H1 (cell line): ENCODE measurements around the gene POU5F1. TPM values are rescaled to one million over a fixed set of nuclear protein-coding genes. Genes with fewer than 3 reads are reported as not detected.

ENCODE experiments used
- CTCF ChIA-PET: fragments of 300-600 bp; sonication (Branson Sonifier 250); formaldehyde crosslinking; loops from one replicate; lab custom pipeline; 2021; ENCODE audit not compliant: partially characterized antibody; lab: Charles Lee
- POLR2A ChIA-PET: fragments of 300-600 bp; sonication (Branson Sonifier 250); formaldehyde crosslinking; loops from one replicate; lab custom pipeline; 2021; ENCODE audit warnings: inconsistent platforms; ENCODE audit not compliant: partially characterized antibody; lab: Charles Lee
- DNase-seq, 2 experiments: peaks; one replicate each; pipeline versions ENCODE4 v3.0.0 to v3.0.0-alpha.2; 2010 to 2022; ENCODE audit warnings: low spot score in 2 of 2, low read depth in 1 of 2, mixed read lengths in 1 of 2
- FAIRE-seq: peaks from 2 replicates; lab custom pipeline; 2011; peaks lifted over from hg19 to GRCh38; lab: Jason Lieb, UNC
- H2AFZ ChIP-seq: 2 replicates; pipeline ENCODE4 v1.8.1; 2012; ENCODE audit warnings: low read length, inconsistent platforms
- H2AK5ac ChIP-seq: 2 replicates; pipeline ENCODE4 v1.6.1; 2013; ENCODE audit warnings: low read depth, low read length
- H2BK120ac ChIP-seq: replicated peaks from 2 replicates; pipeline ENCODE3; 2013; ENCODE audit warnings: low read depth, low read length, inconsistent platforms
- H2BK12ac ChIP-seq: 2 replicates; pipeline ENCODE4 v1.6.1; 2013; ENCODE audit warnings: low read depth, low read length
- H2BK15ac ChIP-seq: 2 replicates; pipeline ENCODE4 v1.6.1; 2013; ENCODE audit warnings: low read length
- H2BK20ac ChIP-seq: 2 replicates; pipeline ENCODE4 v1.6.1; 2013; ENCODE audit warnings: low read length
- H2BK5ac ChIP-seq: 2 replicates; pipeline ENCODE4 v1.6.1; 2013; ENCODE audit warnings: low read depth, low read length
- H3K14ac ChIP-seq: 2 replicates; pipeline ENCODE4 v1.6.1; 2013; ENCODE audit warnings: inconsistent platforms; ENCODE audit not compliant: insufficient read length
- H3K18ac ChIP-seq: 2 replicates; pipeline ENCODE4 v1.6.1; 2013; ENCODE audit warnings: low read length; ENCODE audit errors: extremely low read depth
- H3K23ac ChIP-seq: 2 replicates; pipeline ENCODE4 v1.6.1; 2013; ENCODE audit warnings: inconsistent platforms; ENCODE audit not compliant: insufficient read length
- H3K23me2 ChIP-seq: 2 replicates; pipeline ENCODE4 v1.6.1; 2013; ENCODE audit warnings: low read depth, low read length
- H3K27ac ChIP-seq: 2 replicates; pipeline ENCODE4 v1.6.1; 2011; ENCODE audit warnings: low read depth, low read length, inconsistent platforms
- H3K27me3 ChIP-seq, 4 experiments: replicated peaks in 1 of 4; 1 replicate in 1 of 4; 2 replicates in 3 of 4; pipeline versions ENCODE4 v1.6.1 to v1.8.1; 2011 to 2013; ENCODE audit warnings: low read length in 3 of 4, mild to moderate bottlenecking in 3 of 4, inconsistent platforms in 2 of 4, mixed read lengths in 2 of 4, moderate library complexity in 1 of 4; ENCODE audit not compliant: control insufficient read depth in 3 of 4, insufficient read depth in 3 of 4; ENCODE audit errors: extremely low read depth in 1 of 4
- H3K36me3 ChIP-seq, 4 experiments: 2 replicates each; pipeline versions ENCODE4 v1.6.1 to v1.8.1; 2011 to 2013; ENCODE audit warnings: mild to moderate bottlenecking in 4 of 4, low read length in 3 of 4, moderate library complexity in 2 of 4, control low read depth in 1 of 4, inconsistent platforms in 1 of 4; ENCODE audit not compliant: insufficient read depth in 4 of 4, control insufficient read depth in 2 of 4
- H3K4ac ChIP-seq: replicated peaks from 2 replicates; pipeline ENCODE3; 2013; ENCODE audit warnings: low read length, low read depth, mixed read lengths, inconsistent platforms; ENCODE audit not compliant: insufficient read length
- H3K4me1 ChIP-seq, 4 experiments: replicated peaks in 1 of 4; 1 replicate in 1 of 4; 2 replicates in 3 of 4; pipeline versions ENCODE4 v1.6.1 to v1.8.1; 2011 to 2013; ENCODE audit warnings: low read length in 3 of 4, inconsistent platforms in 2 of 4, mixed read lengths in 1 of 4; ENCODE audit not compliant: insufficient read depth in 4 of 4, control insufficient read depth in 3 of 4
- H3K4me2 ChIP-seq, 2 experiments: 2 replicates each; pipeline versions ENCODE4 v1.6.1 to v1.8.1; 2011 to 2013; ENCODE audit warnings: low read depth in 2 of 2, low read length in 2 of 2, control low read depth in 1 of 2, inconsistent platforms in 1 of 2, mild to moderate bottlenecking in 1 of 2; ENCODE audit not compliant: insufficient read depth in 1 of 2
- H3K4me3 ChIP-seq, 4 experiments: fragments of 200-600, 300-600 bp in 1 of 4; sonication (generic), shearing (Covaris generic), sonication (Bioruptor Twin) in 1 of 4; 2 replicates each; pipeline versions ENCODE4 v1.5.1 to v1.8.1; 2011 to 2016; ENCODE audit warnings: low read length in 4 of 4, low read depth in 3 of 4, control low read depth in 2 of 4, inconsistent platforms in 2 of 4, mild to moderate bottlenecking in 2 of 4, mixed read lengths in 1 of 4, moderate library complexity in 1 of 4; ENCODE audit not compliant: insufficient read depth in 2 of 4; ENCODE audit errors: extremely low read depth in 1 of 4
- H3K56ac ChIP-seq: replicated peaks from 2 replicates; pipeline ENCODE3; 2013; ENCODE audit warnings: low read depth, mild to moderate bottlenecking, mixed read lengths, low read length, inconsistent platforms; ENCODE audit not compliant: insufficient read length
- H3K79me1 ChIP-seq: 2 replicates; pipeline ENCODE4 v1.6.1; 2013; ENCODE audit warnings: low read depth, low read length, control low read depth
- H3K79me2 ChIP-seq, 2 experiments: 2 replicates each; pipeline versions ENCODE4 v1.6.1 to v1.8.1; 2012 to 2013; ENCODE audit warnings: low read length in 2 of 2, mild to moderate bottlenecking in 2 of 2, inconsistent platforms in 1 of 2; ENCODE audit not compliant: insufficient read depth in 2 of 2, control insufficient read depth in 1 of 2
- H3K9ac ChIP-seq, 4 experiments: replicated peaks in 1 of 4; 1 replicate in 1 of 4; 2 replicates in 3 of 4; pipeline versions ENCODE4 v1.6.1 to v1.8.1; 2011 to 2013; ENCODE audit warnings: low read depth in 3 of 4, low read length in 3 of 4, control low read depth in 2 of 4, mild to moderate bottlenecking in 2 of 4, moderate library complexity in 2 of 4, inconsistent platforms in 1 of 4; ENCODE audit errors: extremely low read depth in 1 of 4
- H3K9me3 ChIP-seq, 2 experiments: 2 replicates each; pipeline versions ENCODE4 v1.6.1 to v1.8.1; 2012 to 2013; ENCODE audit warnings: mild to moderate bottlenecking in 2 of 2, moderate library complexity in 2 of 2, control low read depth in 1 of 2, inconsistent platforms in 1 of 2, low read depth in 1 of 2, low read length in 1 of 2, mixed read lengths in 1 of 2; ENCODE audit not compliant: insufficient read depth in 2 of 2
- H4K20me1 ChIP-seq, 2 experiments: replicated peaks in 1 of 2; 2 replicates each; pipeline versions ENCODE3 to v1.8.1; 2011 to 2013; ENCODE audit warnings: inconsistent platforms in 2 of 2, low read length in 2 of 2, mild to moderate bottlenecking in 1 of 2; ENCODE audit not compliant: insufficient read depth in 2 of 2, control insufficient read depth in 1 of 2
- H4K5ac ChIP-seq: 2 replicates; pipeline ENCODE4 v1.6.1; 2013; ENCODE audit warnings: low read length, low read depth, mixed read lengths, inconsistent platforms; ENCODE audit not compliant: insufficient read length
- H4K8ac ChIP-seq: 2 replicates; pipeline ENCODE4 v1.8.0; 2013; ENCODE audit warnings: mild to moderate bottlenecking, moderate library complexity, low read length, inconsistent platforms; ENCODE audit not compliant: insufficient read depth; ENCODE audit errors: extremely low read depth
- H4K91ac ChIP-seq: replicated peaks from 2 replicates; pipeline ENCODE3; 2013; ENCODE audit warnings: low read length, mixed read lengths, inconsistent platforms; ENCODE audit not compliant: insufficient read length
- BRCA1 ChIP-seq: IDR thresholded peaks from 2 replicates; pipeline ENCODE4 v1.6.1; 2012; ENCODE audit warnings: low read depth, low read length, improper control_type of control experiment
- CREB1 ChIP-seq: IDR thresholded peaks from 2 replicates; pipeline ENCODE4 v1.6.1; 2012; ENCODE audit warnings: inconsistent platforms
- GABPA ChIP-seq: IDR thresholded peaks from 2 replicates; pipeline ENCODE4 v1.6.1; 2011; ENCODE audit warnings: mild to moderate bottlenecking, low read length, moderate library complexity, borderline replicate concordance; ENCODE audit not compliant: insufficient read depth
- KDM1A ChIP-seq: fragments of 200-600, 300-600 bp; sonication (generic); IDR thresholded peaks from 2 replicates; pipeline ENCODE4 v1.7.1; 2016; ENCODE audit warnings: mild to moderate bottlenecking, low read length, borderline replicate concordance
- MAX ChIP-seq: IDR thresholded peaks from 2 replicates; pipeline ENCODE4 v1.6.1; 2012; ENCODE audit warnings: inconsistent platforms
- PHF8 ChIP-seq: fragments of 200-600 bp; sonication (generic); conservative IDR thresholded peaks from 2 replicates; pipeline ENCODE4 v1.7.1; 2012; ENCODE audit warnings: low read depth, mild to moderate bottlenecking, inconsistent platforms, low read length, moderate library complexity
- POU5F1 ChIP-seq: IDR thresholded peaks from 2 replicates; pipeline ENCODE4 v1.6.1; 2011; ENCODE audit warnings: low read depth, mild to moderate bottlenecking, low read length, moderate library complexity
- RFX5 ChIP-seq: IDR thresholded peaks from 2 replicates; pipeline ENCODE4 v1.6.1; 2011; ENCODE audit warnings: low read depth, low read length, improper control_type of control experiment, borderline replicate concordance
- SIRT6 ChIP-seq: IDR thresholded peaks from one replicate; pipeline ENCODE4 v1.7.1; 2012; ENCODE audit warnings: low read length, inconsistent platforms
- SRF ChIP-seq: IDR thresholded peaks from 2 replicates; pipeline ENCODE4 v1.6.1; 2011; ENCODE audit warnings: mild to moderate bottlenecking, low read depth, low read length, moderate library complexity
- TAF1 ChIP-seq: IDR thresholded peaks from 2 replicates; pipeline ENCODE4 v1.6.1; 2011; ENCODE audit warnings: mild to moderate bottlenecking, low read depth, low read length
- TEAD4 ChIP-seq: IDR thresholded peaks from 2 replicates; pipeline ENCODE4 v1.6.1; 2012; ENCODE audit warnings: low read depth, low read length, inconsistent platforms, mixed read lengths
- WGBS, 2 experiments: shearing (Covaris generic) in 1 of 2; methylation state at CpG; one replicate each; pipeline versions ENCODE4 v1.1.6 to v1.1.7; 2013 to 2015; ENCODE audit warnings: low lambda C conversion rate in 2 of 2, mixed read lengths in 2 of 2, inconsistent platforms in 1 of 2, low coverage in 1 of 2, missing lambda C conversion rate in 1 of 2; ENCODE audit not compliant: insufficient replicate concordance in 2 of 2, insufficient coverage in 1 of 2, insufficient read length in 1 of 2; ENCODE audit errors: extremely low coverage in 1 of 2, missing lambda C conversion rate in 1 of 2; 5-methylcytosine and 5-hydroxymethylcytosine counted together
- polyA plus RNA-seq, 7 experiments: library from polyadenylated mRNA; depleted of rRNA in 3 of 7; stranded (reverse) in 5 of 7; unstranded in 2 of 7; fragments of >200 nt in 5 of 7; fragments of 200-250 nt in 2 of 7; gene quantifications; 1 replicate in 5 of 7; 2 replicates in 1 of 7; 4 replicates in 1 of 7; pipeline versions ENCODE4 v1.2.1 to v1.2.3, GENCODE V29; 2011 to 2013; ENCODE audit warnings: missing spikeins in 2 of 7, mixed read lengths in 2 of 7
- total RNA-seq: library from RNA; stranded (reverse); fragmentation: NEBNext Ultra II Directional; extraction: Animal tissue kit (Norgen Biotek cat#: 25700); gene quantifications from 2 replicates; pipeline ENCODE4 v1.2.1, GENCODE V29; 2021
- TF ChIP-seq, protein P1 (sequence below): IDR thresholded peaks from 2 replicates; pipeline ENCODE4 v1.6.1; 2012; ENCODE audit warnings: low read length, inconsistent platforms

Gene POU5F1
- total and polyA plus RNA-seq, 2 of the 8 experiments (the other 6 are each of a cell fraction or from before 2014, with no cell fraction given) = 2,437 to 2,526 TPM

GRCh38 chr6:31214516-31214915 lies 44.0 kb upstream of the POU5F1 start:
- Histone ChIP-seq H3K9ac (no peak overlapping the region), H2BK20ac (no peak overlapping the region), H3K27ac (no peak overlapping the region), H2AK5ac (no peak overlapping the region), H2BK12ac (no peak overlapping the region), H2BK5ac (no peak overlapping the region), H3K23me2 (no peaks in the 10 kb centered on the region), H2AFZ (no peak overlapping the region), H4K8ac (no peak overlapping the region), H4K20me1 (no peaks in the 10 kb centered on the region), H3K56ac (no peak overlapping the region), H3K4me3 (no peak overlapping the region), H4K91ac (no peak overlapping the region), H3K23ac (no peak overlapping the region), H3K4ac (no peak overlapping the region), H3K79me2 (no peaks in the 10 kb centered on the region), H2BK15ac (no peak overlapping the region), H4K5ac (no peak overlapping the region), H3K79me1 (no peaks in the 10 kb centered on the region), H2BK120ac (no peak overlapping the region), H3K14ac (no peak overlapping the region), H3K4me2 (no peak overlapping the region), H3K27me3 (no peaks in the 10 kb centered on the region), H3K36me3 (no peaks in the 10 kb centered on the region), H3K4me1 (peaks cover 0 to 7% (median 4%) of the 10 kb centered on the region in 4 experiments; a peak in 4 of 7 replicates), H3K9me3 (no peaks in the 10 kb centered on the region), H3K18ac (no peak overlapping the region)
- DNase-seq = no peak
- FAIRE-seq = no peak
- ChIA-PET POLR2A (no interaction called here), CTCF (interaction anchor here (0.7 kb wide), 1 partner anchor 11 kb away, joined by 3 read pairs; no protein-coding TSS in a partner anchor)
- 83% methylated on average over 1 of the region's 1 CpG; no CpG with 5 or more reads in 1 of the 2 experiments for WGBS, 2 experiments
- TF ChIP-seq KDM1A = no peak
- TF ChIP-seq, protein P1, sequence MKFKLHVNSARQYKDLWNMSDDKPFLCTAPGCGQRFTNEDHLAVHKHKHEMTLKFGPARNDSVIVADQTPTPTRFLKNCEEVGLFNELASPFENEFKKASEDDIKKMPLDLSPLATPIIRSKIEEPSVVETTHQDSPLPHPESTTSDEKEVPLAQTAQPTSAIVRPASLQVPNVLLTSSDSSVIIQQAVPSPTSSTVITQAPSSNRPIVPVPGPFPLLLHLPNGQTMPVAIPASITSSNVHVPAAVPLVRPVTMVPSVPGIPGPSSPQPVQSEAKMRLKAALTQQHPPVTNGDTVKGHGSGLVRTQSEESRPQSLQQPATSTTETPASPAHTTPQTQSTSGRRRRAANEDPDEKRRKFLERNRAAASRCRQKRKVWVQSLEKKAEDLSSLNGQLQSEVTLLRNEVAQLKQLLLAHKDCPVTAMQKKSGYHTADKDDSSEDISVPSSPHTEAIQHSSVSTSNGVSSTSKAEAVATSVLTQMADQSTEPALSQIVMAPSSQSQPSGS = no peak
- no peak for TF ChIP-seq TEAD4
- no peak for TF ChIP-seq CREB1
- no peak for TF ChIP-seq PHF8
- TF ChIP-seq GABPA = no peak
- no peak for TF ChIP-seq TAF1
- no peak for TF ChIP-seq BRCA1
- TF ChIP-seq SRF = no peak
- TF ChIP-seq MAX = no peak
- no peak for TF ChIP-seq SIRT6
- TF ChIP-seq RFX5 = no peak
- no peak for TF ChIP-seq POU5F1
